Stimulated activated CD8-positive, alpha-beta memory T cell treated with anti-CD3 and anti-CD28 coated beads, Interleukin-4, amount 100 ng/mL, for 48 hours (primary cell): ENCODE results near the gene RBM10.

Experiments used
- DNase-seq: peaks from one replicate; pipeline ENCODE4 v3.0.0-alpha.2; 2020

The RBM10 gene

DNA sequence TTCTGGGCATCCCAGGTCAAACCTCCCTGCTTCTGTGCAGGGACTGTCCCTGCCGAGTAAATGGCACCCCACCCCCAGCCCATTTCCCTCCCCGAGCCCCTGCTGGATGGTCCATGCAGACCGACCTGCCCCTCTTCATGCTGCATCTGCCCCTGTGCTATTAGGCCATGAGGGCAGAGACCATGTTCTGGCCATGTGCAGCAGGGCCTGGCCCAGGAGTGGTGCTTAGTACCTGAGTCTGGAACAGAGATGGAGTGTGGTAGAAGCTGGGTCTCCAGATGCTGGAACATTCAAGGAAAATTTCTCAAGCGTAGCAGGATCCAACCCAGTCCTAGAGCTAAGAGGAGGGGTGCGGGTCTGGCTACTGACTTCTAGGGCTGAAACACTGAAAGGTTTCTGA, 33.3 kb downstream of the RBM10 start:
- no peak for DNase-seq

DNA sequence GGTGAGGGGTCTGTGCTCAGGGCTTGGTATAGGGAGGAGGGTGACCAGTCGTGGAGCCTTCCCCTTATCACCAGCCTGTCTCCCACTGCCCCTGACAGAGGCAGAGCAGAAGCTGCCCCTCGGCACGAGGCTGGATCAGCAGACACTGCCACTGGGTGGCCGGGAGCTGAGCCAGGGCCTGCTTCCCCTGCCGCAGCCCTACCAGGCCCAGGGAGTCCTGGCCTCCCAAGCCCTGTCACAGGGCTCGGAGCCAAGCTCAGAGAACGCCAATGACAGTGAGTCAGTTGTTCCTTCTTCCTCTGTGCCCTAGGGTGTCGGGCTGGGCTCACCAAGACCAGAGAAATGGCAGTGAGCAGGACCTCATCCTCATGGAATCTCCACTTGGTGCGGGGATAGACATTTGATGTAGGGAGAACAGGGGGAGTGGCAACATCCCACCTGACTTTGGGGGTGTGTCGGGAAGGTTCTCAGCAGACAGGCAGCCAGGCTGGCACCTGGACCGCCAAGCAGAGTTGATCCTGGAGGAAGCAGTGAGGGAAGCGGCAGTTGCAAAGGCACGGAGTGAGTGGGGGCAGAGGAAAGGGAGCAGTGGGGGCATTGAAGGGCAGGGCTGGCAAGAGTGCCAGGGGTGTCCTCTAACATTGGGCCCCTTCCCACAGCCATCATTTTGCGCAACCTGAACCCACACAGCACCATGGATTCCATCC, 34.4 kb downstream of the RBM10 start:
- DNase-seq: no peak

GRCh38 chrX:47179928-47180255, 34.9 kb downstream of the RBM10 start:
- DNase-seq: no peak

GRCh38 chrX:47180346-47180745, 35.3 kb downstream of the RBM10 start:
- no peak for DNase-seq

GRCh38 chrX:47181301-47181700, 36.3 kb downstream of the RBM10 start:
- no peak for DNase-seq

- DNase-seq: no peak
Observed at GRCh38 chrX:47182106-47182700, 37.2 kb downstream of the RBM10 start.

DNA sequence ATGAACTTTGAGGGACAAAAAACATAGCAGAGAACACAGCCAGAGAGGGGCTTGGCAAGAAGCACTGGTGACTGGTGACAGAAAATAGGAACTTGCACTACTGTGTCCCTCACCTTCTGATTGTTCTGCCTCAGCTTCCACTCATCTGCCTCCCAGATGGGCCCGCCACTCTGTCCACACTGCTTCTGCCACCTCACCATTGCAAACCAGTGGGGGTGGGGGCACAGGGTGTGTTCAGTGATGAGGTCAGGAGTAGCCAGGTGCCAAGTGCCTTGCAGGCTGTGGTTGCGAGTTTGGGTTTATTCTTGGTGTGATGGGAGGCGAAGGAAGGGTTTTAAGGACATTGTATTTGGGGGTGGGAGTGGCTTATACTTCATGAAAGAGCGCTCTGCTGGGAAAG, 39.5 kb downstream of the RBM10 start:
- DNase-seq: no peak

DNA sequence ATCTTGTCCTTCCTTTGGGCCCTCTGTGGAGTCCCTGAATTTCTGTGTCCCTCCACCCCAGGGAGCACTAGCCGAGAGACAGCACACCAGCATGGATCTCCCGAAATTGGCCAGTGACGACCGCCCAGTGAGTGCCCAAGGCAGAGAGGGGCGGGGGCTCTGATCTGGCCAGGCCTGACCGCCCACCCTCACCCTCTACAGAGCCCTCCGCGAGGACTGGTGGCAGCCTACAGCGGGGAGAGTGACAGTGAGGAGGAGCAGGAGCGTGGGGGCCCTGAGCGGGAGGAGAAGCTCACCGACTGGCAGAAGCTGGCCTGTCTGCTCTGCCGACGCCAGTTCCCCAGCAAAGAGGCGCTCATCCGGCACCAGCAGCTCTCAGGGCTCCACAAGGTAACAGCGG, 40.2 kb downstream of the RBM10 start:
- no peak for DNase-seq

DNA sequence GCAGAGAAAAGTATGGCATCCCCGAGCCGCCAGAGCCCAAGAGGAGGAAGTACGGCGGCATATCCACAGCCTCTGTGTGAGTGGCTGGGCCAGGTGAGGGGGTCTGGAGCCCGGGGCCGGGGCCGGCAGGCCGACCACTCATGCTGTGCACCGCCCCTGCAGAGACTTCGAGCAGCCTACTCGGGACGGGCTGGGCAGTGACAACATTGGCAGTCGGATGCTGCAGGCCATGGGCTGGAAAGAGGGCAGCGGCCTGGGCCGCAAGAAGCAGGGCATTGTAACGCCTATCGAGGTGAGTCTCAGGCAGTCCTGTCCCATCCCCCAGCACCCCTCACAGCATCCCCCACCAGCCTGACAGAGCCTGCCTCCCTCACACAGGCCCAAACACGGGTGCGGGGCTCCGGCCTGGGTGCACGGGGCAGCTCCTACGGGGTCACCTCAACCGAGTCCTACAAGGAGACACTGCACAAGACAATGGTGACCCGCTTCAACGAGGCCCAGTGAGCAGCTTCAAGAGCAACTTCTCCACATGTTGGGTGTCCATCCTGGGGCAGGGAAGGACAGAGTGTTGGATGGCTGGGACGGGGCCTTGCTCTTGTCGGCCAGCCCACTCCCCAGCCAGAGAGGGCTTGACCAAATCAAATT, 41.2 kb downstream of the RBM10 start:
- DNase-seq: no peak

DNA sequence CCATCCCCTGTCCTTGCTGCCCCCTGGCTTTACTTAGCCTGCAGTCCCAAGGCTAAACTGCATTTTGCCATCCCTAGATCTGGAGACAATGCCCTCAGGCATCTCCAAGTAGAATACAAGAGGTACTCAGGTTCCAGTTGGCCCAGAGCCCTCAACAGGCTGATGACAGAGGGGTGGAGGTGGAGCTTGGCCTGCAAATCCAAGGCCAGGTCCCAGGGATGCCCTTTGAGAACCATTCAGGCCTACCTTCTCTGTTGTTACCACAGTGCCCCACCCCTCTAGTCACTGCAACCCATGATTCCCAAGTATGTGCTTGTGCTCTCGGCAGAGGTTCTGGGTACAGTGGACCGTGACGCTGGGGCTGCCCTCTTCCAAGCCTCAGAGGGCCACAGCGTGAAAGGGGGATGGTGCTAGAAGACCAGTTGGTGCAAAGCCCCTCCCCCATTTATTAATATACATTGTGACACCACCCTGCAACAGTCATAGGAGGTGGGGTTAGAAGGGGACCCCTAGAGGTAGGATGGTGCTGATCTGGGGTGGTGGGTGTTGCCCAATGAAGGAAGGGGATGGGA, 42.2 kb downstream of the RBM10 start:
- no peak for DNase-seq

- no peak for DNase-seq
Observed at GRCh38 chrX:47189906-47190305, 44.9 kb downstream of the RBM10 start.

DNA sequence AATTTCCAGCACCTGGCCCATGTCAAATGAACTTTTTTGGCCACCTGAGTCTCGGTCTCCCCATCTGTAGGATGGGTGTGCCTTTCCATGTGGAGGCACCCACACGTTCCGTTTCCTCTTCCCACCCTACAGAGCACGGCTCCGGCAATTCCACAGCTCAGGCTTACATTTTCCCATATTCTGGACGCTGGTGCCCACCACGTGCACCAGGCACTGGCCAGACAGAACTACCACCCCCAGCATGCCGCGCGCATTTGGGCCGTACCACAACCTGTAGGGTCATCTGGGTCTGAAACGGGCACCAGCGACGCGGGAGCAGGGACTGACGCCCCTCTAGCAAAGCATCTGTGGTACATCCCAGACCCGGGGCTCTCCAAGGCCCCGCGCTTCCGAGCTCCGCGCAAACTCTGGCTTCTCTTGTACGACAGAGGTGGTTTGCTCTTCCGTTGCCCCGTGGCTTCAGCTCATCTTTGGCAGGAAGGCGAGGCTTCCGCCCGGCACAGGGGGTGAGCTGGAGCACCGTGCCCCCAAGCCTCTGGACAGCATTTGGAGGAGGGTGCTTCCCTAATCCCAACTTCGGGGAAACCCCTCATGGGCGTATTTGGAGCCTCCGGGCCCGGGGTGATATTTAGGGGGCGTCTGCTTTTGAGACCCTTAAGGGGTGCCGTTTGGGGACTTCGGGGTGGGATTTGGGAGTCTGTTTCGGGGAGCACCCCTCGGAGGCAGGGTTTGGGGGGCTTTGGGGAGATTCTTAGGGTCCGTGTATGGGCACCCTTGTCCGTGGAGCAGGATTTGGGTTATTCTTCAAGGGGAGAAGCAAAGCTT, 45.6 kb downstream of the RBM10 start:
- peak; percentile 85 for DNase-seq

DNA sequence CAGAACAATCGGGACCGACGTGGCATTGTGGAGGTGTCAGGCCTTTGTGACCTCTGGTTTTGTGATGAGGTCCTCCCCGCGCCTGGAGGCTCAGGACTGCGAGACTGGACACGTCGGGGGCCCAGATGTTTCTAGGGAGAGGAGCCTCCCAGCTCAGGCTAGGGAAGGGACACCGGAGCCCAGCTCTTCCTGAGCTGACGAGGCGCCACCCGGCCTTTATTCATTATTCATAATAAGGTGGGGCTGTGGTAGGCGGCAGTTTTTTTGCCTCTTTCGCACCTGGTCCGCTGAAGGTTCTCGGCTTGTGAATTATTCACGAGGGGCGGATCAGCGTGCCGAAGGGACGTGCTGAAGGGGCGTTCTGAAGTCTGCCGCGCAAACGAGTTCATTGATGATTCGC, 46.3 kb downstream of the RBM10 start:
- DNase-seq: peak; percentile 56

DNA sequence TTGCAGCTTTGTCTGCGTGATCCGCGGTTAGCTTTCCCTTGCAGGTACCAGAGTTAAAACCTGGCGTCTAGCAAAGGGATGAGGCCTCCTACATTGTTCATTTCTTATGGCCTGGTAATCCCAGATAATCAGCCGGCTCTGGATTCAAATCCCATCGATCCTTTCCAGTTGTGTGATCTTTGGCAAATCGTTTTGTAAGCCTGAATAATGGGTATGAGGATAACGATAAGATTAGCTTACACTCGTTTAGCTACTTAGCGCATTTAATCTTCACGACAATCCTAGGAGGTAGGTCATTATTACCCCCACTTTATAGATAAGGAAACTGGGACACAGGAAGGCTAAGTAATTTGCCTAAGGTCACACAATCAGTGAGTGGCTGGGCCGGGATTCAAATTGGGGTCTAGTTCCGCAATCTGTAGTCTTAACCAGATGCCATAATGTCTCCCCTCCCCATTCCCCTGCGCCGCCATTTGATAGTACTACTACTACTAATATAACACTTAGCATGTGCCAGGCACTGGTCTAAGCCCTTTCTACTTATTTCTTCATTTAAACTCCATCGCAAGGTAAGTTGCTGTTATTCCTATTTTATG, 46.9 kb downstream of the RBM10 start:
- DNase-seq: no peak

- DNase-seq: peak; percentile 91
Observed at GRCh38 chrX:47193475-47194193, 48.6 kb downstream of the RBM10 start, which contains the start of gene UBA1. UBA1 (plus strand) TSS chrX:47193829; CDS start chrX:47198803, 4,974 bp downstream.

- no peak for DNase-seq
Observed at GRCh38 chrX:47194194-47194787, 49.3 kb downstream of the RBM10 start.

- no peak for DNase-seq
Observed at GRCh38 chrX:47196098-47196497, 51.1 kb downstream of the RBM10 start.

DNA sequence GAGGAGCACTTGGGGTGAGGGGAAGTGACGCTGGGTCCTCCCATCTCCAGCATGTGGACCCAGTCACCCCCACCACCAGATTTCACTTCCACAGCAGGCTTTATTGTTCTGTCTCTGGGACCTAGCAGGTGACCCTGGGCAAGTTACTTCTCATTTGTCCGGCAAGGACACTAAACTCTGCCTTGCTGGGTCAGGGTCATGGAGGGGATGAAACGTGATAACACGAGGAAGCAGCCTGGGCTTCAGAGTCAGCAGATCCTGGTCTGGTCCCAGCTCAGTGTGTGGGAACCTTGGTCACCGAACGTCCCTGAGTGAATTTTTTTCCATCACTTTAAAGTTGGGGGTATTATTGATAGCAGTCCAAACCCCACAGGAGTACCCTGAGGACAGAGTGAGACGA, 52.5 kb downstream of the RBM10 start:
- DNase-seq: no peak

DNA sequence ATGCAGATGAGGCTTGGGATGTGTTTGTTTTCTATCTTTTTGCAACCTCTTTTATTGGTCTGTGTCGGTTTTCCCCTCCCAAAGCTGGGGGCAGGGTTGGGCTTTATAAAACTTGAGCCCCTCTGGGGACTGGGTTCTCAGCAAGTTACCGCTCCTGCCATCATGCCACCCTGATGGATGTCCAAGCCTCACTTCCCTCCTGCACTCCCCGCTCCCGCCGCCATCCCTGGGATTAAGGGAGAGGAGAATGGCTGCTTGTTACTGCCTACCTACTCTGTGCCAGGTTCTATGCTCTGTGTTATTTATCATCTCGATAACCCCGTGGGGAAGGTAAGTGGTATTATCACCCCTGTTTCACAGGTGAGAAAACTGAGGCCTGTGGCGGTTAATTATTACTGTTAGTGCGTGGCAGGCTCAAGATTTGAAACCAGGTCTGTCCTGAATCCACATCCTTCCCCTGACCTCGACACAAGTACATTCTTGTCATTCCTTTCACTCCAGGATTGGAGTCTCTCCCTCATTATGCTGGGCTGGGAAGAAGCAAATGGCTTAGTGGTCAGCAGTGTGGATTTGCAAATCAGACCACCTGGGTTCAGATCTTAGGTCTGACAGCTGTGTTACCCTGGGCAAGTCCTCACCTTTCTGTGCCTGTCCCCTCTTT, 53.1 kb downstream of the RBM10 start:
- DNase-seq: no peak

GRCh38 chrX:47198687-47199080, 53.7 kb downstream of the RBM10 start:
- no peak for DNase-seq

DNA sequence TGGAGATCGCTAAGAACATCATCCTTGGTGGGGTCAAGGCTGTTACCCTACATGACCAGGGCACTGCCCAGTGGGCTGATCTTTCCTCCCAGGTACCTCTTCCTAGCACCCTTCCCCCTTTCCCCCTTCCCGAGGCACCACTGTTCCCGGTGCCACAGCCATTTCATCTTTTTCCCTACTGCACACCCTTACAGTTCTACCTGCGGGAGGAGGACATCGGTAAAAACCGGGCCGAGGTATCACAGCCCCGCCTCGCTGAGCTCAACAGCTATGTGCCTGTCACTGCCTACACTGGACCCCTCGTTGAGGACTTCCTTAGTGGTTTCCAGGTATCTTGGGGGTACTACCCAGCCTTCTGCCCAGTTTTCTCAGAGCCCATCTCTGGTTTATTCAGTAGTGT, 54.3 kb downstream of the RBM10 start:
- DNase-seq: no peak
